Adrenal gland (tissue), 5 donors: ENCODE results near the gene CCDC91.

Source experiments
- CTCF ChIP-seq, 6 experiments: fragments of 450-650 bp in 4 of 6; fragments of 200-600 bp in 2 of 6; sonication (generic) in 1 of 6; IDR thresholded peaks; 1 replicate in 5 of 6; 2 replicates in 1 of 6; pipeline versions ENCODE4 v1.5.1 to v1.8.0; 2016 to 2021; ENCODE audit warnings: antibody characterized with exemption in 6 of 6, mild to moderate bottlenecking in 2 of 6, moderate library complexity in 1 of 6
- POLR2A ChIP-seq, 2 donors: fragments of 450-650 bp; IDR thresholded peaks; one replicate each; pipeline ENCODE4 v1.6.1; 2017; ENCODE audit warnings: antibody characterized with exemption in 2 of 2, mild to moderate bottlenecking in 2 of 2, moderate library complexity in 1 of 2
- donor health status: DM: no; HTN: no; CAD: no.

- TF ChIP-seq CTCF (IDR thresholded peaks at IDR 0.05) (no peak), POLR2A (IDR thresholded peaks at IDR 0.05) (no peak)
Observed at GRCh38 chr12:28568704-28569103, 378.4 kb downstream of the CCDC91 start.
